Subcutaneous adipose tissue (tissue), 4 donors: ENCODE measurements around the gene AP1G1. TPM values are rescaled to one million over a fixed set of nuclear protein-coding genes. Genes with fewer than 3 reads are reported as not detected.

ENCODE experiments used
- small RNA-seq: library from RNA; depleted of rRNA; stranded (forward); fragments of <200 nt; gene quantifications from one replicate; pipeline ENCODE3, GENCODE V24; 2016
- total RNA-seq, 4 donors: library from RNA; depleted of rRNA; stranded (reverse); fragments of >200 nt; gene quantifications; one replicate each; pipeline ENCODE4 v1.1.0, GENCODE V29; 2016
- TF ChIP-seq, protein P1 (sequence below): fragments of 450-650 bp; IDR thresholded peaks from one replicate; pipeline ENCODE4 v1.5.1; 2016; ENCODE audit warnings: low read depth, mild to moderate bottlenecking, control low read depth, antibody characterized with exemption, moderate library complexity

AP1G1 gene
- total RNA-seq, 4 donors from 2014 or later = 69.0 to 114 (median 81.2) TPM

DNA sequence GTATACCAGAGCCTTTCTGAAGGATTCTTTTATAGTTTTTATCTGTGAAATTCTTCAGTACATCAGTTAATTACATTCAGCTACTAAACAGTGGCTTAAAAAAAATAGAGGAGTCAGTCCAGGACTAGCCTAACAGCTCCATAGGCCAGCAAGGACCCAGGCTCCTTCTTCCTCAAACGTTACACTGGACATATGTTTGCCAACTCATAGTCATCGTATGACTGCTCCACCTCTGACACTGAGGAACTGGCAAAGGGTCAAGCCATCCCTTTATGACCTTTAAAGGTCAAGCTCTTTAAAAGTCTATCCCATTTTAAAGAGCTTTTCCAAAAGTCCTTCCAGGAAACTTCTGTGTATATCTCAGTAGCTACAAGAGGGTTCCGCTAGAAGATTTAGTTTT is 120.8 kb downstream of the AP1G1 start:
- TF ChIP-seq, protein P1, sequence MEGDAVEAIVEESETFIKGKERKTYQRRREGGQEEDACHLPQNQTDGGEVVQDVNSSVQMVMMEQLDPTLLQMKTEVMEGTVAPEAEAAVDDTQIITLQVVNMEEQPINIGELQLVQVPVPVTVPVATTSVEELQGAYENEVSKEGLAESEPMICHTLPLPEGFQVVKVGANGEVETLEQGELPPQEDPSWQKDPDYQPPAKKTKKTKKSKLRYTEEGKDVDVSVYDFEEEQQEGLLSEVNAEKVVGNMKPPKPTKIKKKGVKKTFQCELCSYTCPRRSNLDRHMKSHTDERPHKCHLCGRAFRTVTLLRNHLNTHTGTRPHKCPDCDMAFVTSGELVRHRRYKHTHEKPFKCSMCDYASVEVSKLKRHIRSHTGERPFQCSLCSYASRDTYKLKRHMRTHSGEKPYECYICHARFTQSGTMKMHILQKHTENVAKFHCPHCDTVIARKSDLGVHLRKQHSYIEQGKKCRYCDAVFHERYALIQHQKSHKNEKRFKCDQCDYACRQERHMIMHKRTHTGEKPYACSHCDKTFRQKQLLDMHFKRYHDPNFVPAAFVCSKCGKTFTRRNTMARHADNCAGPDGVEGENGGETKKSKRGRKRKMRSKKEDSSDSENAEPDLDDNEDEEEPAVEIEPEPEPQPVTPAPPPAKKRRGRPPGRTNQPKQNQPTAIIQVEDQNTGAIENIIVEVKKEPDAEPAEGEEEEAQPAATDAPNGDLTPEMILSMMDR = no peak

DNA sequence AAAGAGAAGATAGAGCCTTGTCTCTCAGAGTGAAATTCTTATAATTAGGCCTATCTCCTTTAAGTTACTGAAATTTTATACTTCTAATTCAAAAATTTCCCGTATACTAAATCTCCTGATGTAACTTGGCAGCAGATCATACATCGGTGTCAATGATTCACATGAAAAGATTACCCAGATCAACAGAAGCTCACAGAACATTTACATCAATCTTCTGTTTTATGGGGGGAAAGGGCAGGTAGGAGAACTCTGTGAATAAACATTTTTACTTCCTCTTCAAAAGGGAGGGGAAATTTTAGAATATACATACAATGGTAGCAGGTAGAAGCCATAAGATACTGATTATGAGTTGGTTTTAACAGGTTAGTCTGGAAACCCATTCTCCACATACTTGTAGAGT is 127.3 kb downstream of the AP1G1 start:
- TF ChIP-seq, protein P1 = no peak

Small RNAs within 50 kb of the gene (small RNA-seq; reads per million reads assigned to genes)
- gene AC010653.3 = not detected
- not detected for gene SNORA70D
- gene SNORD71 = 35,644 reads per million, percentile 100 among the genes with 10 or more reads in this experiment

Other genes starting within 250 kb of the AP1G1 start
- 1 to 10 TPM in 1 of 4 donors, under 1 TPM in 2, not detected in 1; 0.17 to 1.5 (median 0.75) TPM for gene TAT, start 231.7 kb downstream of the AP1G1 start, total RNA-seq
- not detected for gene MARVELD3, start 182.7 kb downstream of the AP1G1 start, total RNA-seq
- 10 to 100 TPM in 2 of 4 donors, 1 to 10 TPM in 2; 9.0 to 12.1 (median 10.4) TPM for gene PHLPP2, start 84.1 kb downstream of the AP1G1 start, total RNA-seq
- gene ATXN1L, start 37.1 kb upstream of the AP1G1 start, total RNA-seq = 10 to 100 TPM; 26.5 to 43.3 (median 37.2) TPM
- 1 to 10 TPM; 3.4 to 6.3 (median 4.3) TPM for gene ZNF821, start 75.3 kb upstream of the AP1G1 start, total RNA-seq
- 100 to 1,000 TPM; 186 to 219 (median 195) TPM for gene IST1, start 86.7 kb upstream of the AP1G1 start, total RNA-seq
- under 1 TPM; 0.19 to 0.85 (median 0.66) TPM for gene PKD1L3, start 191.6 kb upstream of the AP1G1 start, total RNA-seq
- 10 to 100 TPM in 1 of 4 donors, 1 to 10 TPM in 3; 3.2 to 15.3 (median 4.8) TPM for gene DHODH, start 199.9 kb upstream of the AP1G1 start, total RNA-seq
- 10 to 100 TPM in 3 of 4 donors, 1 to 10 TPM in 1; 7.5 to 69.1 (median 27.2) TPM for gene HP, start 245.7 kb upstream of the AP1G1 start, total RNA-seq